ENCODE results near the gene SLC2A9. TPM values are rescaled to one million over a fixed set of nuclear protein-coding genes. Genes with fewer than 3 reads are reported as not detected.

Gene SLC2A9
- 3.6 and 4.3 TPM in 2 replicates for total RNA-seq

DNA sequence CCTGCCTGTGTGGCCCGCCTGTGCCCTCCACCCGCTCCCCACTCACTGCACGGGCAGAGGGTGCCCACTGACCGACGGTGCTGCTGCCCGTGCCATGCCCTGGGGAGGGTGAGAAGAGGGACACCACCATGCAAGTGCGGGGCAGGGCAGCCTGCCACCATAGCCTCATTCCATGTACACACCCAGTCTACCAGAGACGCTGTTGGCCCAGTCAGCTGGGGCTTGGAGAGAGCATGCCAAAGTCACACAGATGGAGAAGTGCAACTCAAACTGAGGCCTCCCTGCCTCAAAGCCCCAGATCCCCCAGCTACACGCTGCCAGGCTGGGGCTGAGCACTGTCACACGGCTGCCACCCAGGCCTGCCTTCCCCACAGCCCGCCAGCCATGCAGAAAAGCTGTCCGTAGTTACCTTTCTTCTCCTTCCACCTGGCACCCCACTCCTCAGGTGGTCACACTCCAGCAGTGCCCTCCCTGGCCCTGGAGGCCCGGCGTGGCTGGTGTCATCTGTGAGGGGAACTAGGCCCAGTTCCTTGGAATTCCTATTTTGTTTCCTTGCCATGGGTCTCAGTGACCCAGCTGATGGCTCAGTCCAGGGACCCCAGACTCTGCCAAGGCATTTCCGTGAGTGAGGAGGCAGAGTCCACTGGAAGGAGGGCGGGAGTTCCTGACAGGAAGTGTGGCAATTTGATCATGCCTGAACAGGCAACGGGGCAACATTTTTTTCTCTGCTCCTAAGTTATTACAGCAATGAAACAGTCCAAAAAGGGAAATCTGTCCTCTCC is at the start of gene SLC2A9:
Gene SLC2A9 (minus strand): TSS at position 627 of the 782 bp plus-strand sequence. CDS start 68 bp downstream, at position 559.

DNA sequence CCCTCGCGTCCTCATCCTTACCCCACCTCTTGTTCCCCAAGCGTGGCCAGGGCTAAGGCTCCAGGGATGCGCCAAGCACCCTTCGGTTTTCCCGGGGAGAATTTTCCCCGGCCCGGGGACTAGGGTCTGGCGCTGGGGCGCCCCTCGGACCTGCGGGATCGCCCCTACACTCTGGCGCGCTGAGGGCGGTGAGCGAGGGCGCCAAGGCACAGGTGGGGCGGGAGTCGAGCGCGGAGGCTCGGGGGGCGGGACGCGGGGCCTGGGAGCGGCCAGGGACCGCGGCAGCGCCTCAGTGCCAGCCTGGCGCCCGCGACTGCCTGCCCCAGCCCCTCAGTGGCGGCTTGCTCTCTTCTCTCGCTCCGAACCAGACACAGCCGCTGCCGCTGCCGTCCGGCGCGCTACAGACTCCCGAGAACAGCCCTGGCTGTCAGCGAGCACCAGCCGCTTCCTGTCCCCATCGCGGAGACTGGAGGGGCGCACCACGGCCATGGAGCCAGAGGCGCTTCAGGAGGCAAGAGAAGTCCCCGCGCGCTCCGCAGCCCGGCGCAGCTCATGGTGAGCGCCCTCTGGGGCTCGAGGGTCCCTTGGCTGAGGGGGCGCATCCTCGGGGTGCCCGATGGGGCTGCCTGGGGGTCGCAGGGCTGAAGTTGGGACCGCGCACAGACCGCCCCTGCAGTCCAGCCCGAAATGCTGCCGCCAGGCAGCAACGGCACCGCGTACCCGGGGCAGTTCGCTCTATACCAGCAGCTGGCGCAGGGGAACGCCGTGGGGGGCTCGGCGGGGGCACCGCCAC is 239.8 kb downstream of the SLC2A9 start, which contains the start of gene DRD5:
Gene DRD5 (plus strand): TSS at position 292 of the 793 bp plus-strand sequence. CDS start 396 bp downstream, at position 688.

Other genes starting within 250 kb of the SLC2A9 start
- gene DRD5, start 239.9 kb downstream of the SLC2A9 start, total RNA-seq: not detected in 2 replicates
- gene WDR1, start 95.3 kb upstream of the SLC2A9 start, total RNA-seq: 293 and 326 TPM in 2 replicates

Measured in smooth muscle cell of bladder (primary cell).